Immature natural killer cell (primary cell): ENCODE results near the gene INPP4A. TPM values are rescaled to one million over a fixed set of nuclear protein-coding genes. Genes with fewer than 3 reads are reported as not detected.
A peak's percentile ranks its signal among the peaks of the same experiment; 100 is the strongest.

Experiments used
- DNase-seq, 3 donors: peaks; one replicate each; pipeline ENCODE4 v3.0.0; 2022; ENCODE audit warnings: mixed read lengths in 1 of 3
- H3K27ac Mint-ChIP-seq, 6 donors: one replicate each; pipeline ENCODE4 v1.8.0; 2020; ENCODE audit warnings: mixed read lengths in 6 of 6, mild to moderate bottlenecking in 5 of 6, inconsistent platforms in 4 of 6, moderate library complexity in 3 of 6
- H3K27me3 Mint-ChIP-seq, 3 donors: one replicate each; pipeline ENCODE4 v1.8.0; 2020 to 2021; ENCODE audit warnings: low read depth in 3 of 3, mild to moderate bottlenecking in 3 of 3, mixed read lengths in 3 of 3, moderate library complexity in 3 of 3, inconsistent platforms in 1 of 3
- H3K36me3 Mint-ChIP-seq, 3 donors: one replicate each; pipeline ENCODE4 v1.8.0; 2020; ENCODE audit warnings: mixed read lengths in 3 of 3, inconsistent platforms in 2 of 3, mild to moderate bottlenecking in 2 of 3
- H3K4me1 Mint-ChIP-seq, 2 donors: one replicate each; pipeline ENCODE4 v1.8.0; 2020; ENCODE audit warnings: inconsistent platforms in 2 of 2, mild to moderate bottlenecking in 2 of 2, mixed read lengths in 2 of 2, moderate library complexity in 1 of 2
- H3K4me3 Mint-ChIP-seq, 5 donors: one replicate each; pipeline ENCODE4 v1.8.0; 2020; ENCODE audit warnings: mild to moderate bottlenecking in 5 of 5, mixed read lengths in 5 of 5, inconsistent platforms in 3 of 5, moderate library complexity in 3 of 5
- H3K9me3 Mint-ChIP-seq, 6 donors: one replicate each; pipeline ENCODE4 v1.8.0; 2020; ENCODE audit warnings: mild to moderate bottlenecking in 6 of 6, mixed read lengths in 6 of 6, inconsistent platforms in 4 of 6, moderate library complexity in 3 of 6
- polyA plus RNA-seq, 3 donors: library from polyadenylated mRNA; unstranded; fragments of 300-500 nt; fragmentation: Illumina TruSeq; gene quantifications; one replicate each; pipeline ENCODE4 v1.2.3, GENCODE V29; 2021

The INPP4A gene
- polyA plus RNA-seq, 3 donors from 2014 or later: 34.1 to 101 (median 35.0) TPM

- DNase-seq: no peak
- peaks cover 13 to 56% (median 41%) of the 10 kb centered on the region in 3 donors for H3K36me3 Mint-ChIP-seq
- peak overlapping the region in 1 of 6 donors; percentile 30 for H3K27ac Mint-ChIP-seq
- H3K4me1 Mint-ChIP-seq: peaks cover 25 to 55% of the 10 kb centered on the region in 2 donors
- no peak overlapping the region for H3K4me3 Mint-ChIP-seq
- H3K27me3 Mint-ChIP-seq: peaks cover 0 to 1% (median 0%) of the 10 kb centered on the region in 3 donors
- H3K9me3 Mint-ChIP-seq: no peaks in the 10 kb centered on the region
Measured at GRCh38 chr2:98545591-98545990, 100.9 kb downstream of the INPP4A start.

- DNase-seq: no peak
- H3K36me3 Mint-ChIP-seq: peaks cover 13 to 55% (median 42%) of the 10 kb centered on the region in 3 donors
- H3K4me3 Mint-ChIP-seq: no peak overlapping the region
- H3K9me3 Mint-ChIP-seq: no peaks in the 10 kb centered on the region
- H3K27me3 Mint-ChIP-seq: peaks cover 0 to 1% (median under 1%) of the 10 kb centered on the region in 3 donors
- H3K27ac Mint-ChIP-seq: peak overlapping the region in 2 of 6 donors; percentile 39 to 44
- peaks cover 30 to 60% of the 10 kb centered on the region in 2 donors for H3K4me1 Mint-ChIP-seq
Measured at GRCh38 chr2:98546186-98546585, 101.5 kb downstream of the INPP4A start.

GRCh38 chr2:98547092-98547790 is 102.6 kb downstream of the INPP4A start:
- DNase-seq: no peak
- Mint-ChIP-seq H3K27ac (peak overlapping the region; percentile 7 to 80 (median 55)), H3K9me3 (no peaks in the 10 kb centered on the region), H3K4me3 (no peak overlapping the region), H3K27me3 (peaks cover 0 to 5% (median 4%) of the 10 kb centered on the region in 3 donors), H3K4me1 (peaks cover 41 to 70% of the 10 kb centered on the region in 2 donors), H3K36me3 (peaks cover 14 to 62% (median 38%) of the 10 kb centered on the region in 3 donors)

- Mint-ChIP-seq H3K4me3 (no peak overlapping the region), H3K27ac (peak overlapping the region in 3 of 6 donors; percentile 22 to 49 (median 49)), H3K9me3 (no peaks in the 10 kb centered on the region), H3K36me3 (peaks cover 21 to 68% (median 39%) of the 10 kb centered on the region in 3 donors), H3K4me1 (peaks cover 45 to 74% of the 10 kb centered on the region in 2 donors), H3K27me3 (peaks cover 0 to 5% (median 4%) of the 10 kb centered on the region in 3 donors)
- DNase-seq: no peak
Measured at GRCh38 chr2:98548920-98549818, 104.5 kb downstream of the INPP4A start.

- peak overlapping the region; percentile 21 to 87 (median 76) for H3K27ac Mint-ChIP-seq
- peaks cover 23 to 65% (median 38%) of the 10 kb centered on the region in 3 donors for H3K36me3 Mint-ChIP-seq
- no peaks in the 10 kb centered on the region for H3K9me3 Mint-ChIP-seq
- peaks cover 0 to 10% (median 4%) of the 10 kb centered on the region in 3 donors for H3K27me3 Mint-ChIP-seq
- no peak for DNase-seq
- no peak overlapping the region for H3K4me3 Mint-ChIP-seq
- peaks cover 47 to 72% of the 10 kb centered on the region in 2 donors for H3K4me1 Mint-ChIP-seq
Measured at GRCh38 chr2:98550165-98550564, 105.5 kb downstream of the INPP4A start.

- Mint-ChIP-seq H3K4me1 (peaks cover 56 to 79% of the 10 kb centered on the region in 2 donors), H3K27me3 (peaks cover 0 to 19% (median 4%) of the 10 kb centered on the region in 3 donors), H3K36me3 (peaks cover 25 to 62% (median 35%) of the 10 kb centered on the region in 3 donors), H3K4me3 (peak overlapping the region in 3 of 5 donors; percentile 17 to 34 (median 29)), H3K27ac (peak overlapping the region; percentile 68 to 85 (median 79)), H3K9me3 (no peaks in the 10 kb centered on the region)
- DNase-seq: peak; percentile 32 to 38 (median 38)
Measured at GRCh38 chr2:98551316-98551715, 106.7 kb downstream of the INPP4A start.

GRCh38 chr2:98552499-98553179 is 108.0 kb downstream of the INPP4A start:
- DNase-seq: no peak
- Mint-ChIP-seq H3K27me3 (peaks cover 0 to 17% (median 4%) of the 10 kb centered on the region in 3 donors), H3K4me1 (peaks cover 53 to 79% of the 10 kb centered on the region in 2 donors), H3K4me3 (no peak overlapping the region), H3K9me3 (no peaks in the 10 kb centered on the region), H3K27ac (peak overlapping the region; percentile 47 to 80 (median 71)), H3K36me3 (peaks cover 21 to 59% (median 26%) of the 10 kb centered on the region in 3 donors)

GRCh38 chr2:98554116-98554861 is 109.6 kb downstream of the INPP4A start:
- peaks cover 22 to 66% (median 27%) of the 10 kb centered on the region in 3 donors for H3K36me3 Mint-ChIP-seq
- peaks cover 60 to 79% of the 10 kb centered on the region in 2 donors for H3K4me1 Mint-ChIP-seq

GRCh38 chr2:98555696-98556095 is 111.0 kb downstream of the INPP4A start:
- Mint-ChIP-seq H3K27me3 (peaks cover 0 to 17% (median 4%) of the 10 kb centered on the region in 3 donors), H3K36me3 (peaks cover 24 to 68% (median 26%) of the 10 kb centered on the region in 3 donors), H3K4me1 (peaks cover 67 to 81% of the 10 kb centered on the region in 2 donors), H3K27ac (peak overlapping the region in 5 of 6 donors; percentile 45 to 70 (median 61)), H3K4me3 (no peak overlapping the region), H3K9me3 (no peaks in the 10 kb centered on the region)
- no peak for DNase-seq

More at GRCh38 chr2:98554116-98554861, 109.6 kb downstream of the INPP4A start:
- Mint-ChIP-seq H3K27me3 (peaks cover 0 to 17% (median 4%) of the 10 kb centered on the region in 3 donors), H3K9me3 (no peaks in the 10 kb centered on the region), H3K27ac (peak overlapping the region in 3 of 6 donors; percentile 17 to 55 (median 25)), H3K4me3 (no peak overlapping the region)
- no peak for DNase-seq

- peak overlapping the region; percentile 32 to 70 (median 57) for H3K27ac Mint-ChIP-seq
- H3K4me3 Mint-ChIP-seq: no peak overlapping the region
- peaks cover 63 to 81% of the 10 kb centered on the region in 2 donors for H3K4me1 Mint-ChIP-seq
- H3K9me3 Mint-ChIP-seq: no peaks in the 10 kb centered on the region
- H3K27me3 Mint-ChIP-seq: peaks cover 0 to 14% (median under 1%) of the 10 kb centered on the region in 3 donors
- H3K36me3 Mint-ChIP-seq: peaks cover 25 to 69% (median 33%) of the 10 kb centered on the region in 3 donors
- DNase-seq: no peak
Measured at GRCh38 chr2:98556344-98557033, 111.8 kb downstream of the INPP4A start.

- Mint-ChIP-seq H3K4me1 (peaks cover 52 to 72% of the 10 kb centered on the region in 2 donors), H3K4me3 (peak overlapping the region; percentile 52 to 69 (median 67)), H3K9me3 (no peaks in the 10 kb centered on the region), H3K27ac (peak overlapping the region; percentile 59 to 88 (median 81)), H3K27me3 (peaks cover 0 to 14% (median 0%) of the 10 kb centered on the region in 3 donors), H3K36me3 (peaks cover 15 to 56% (median 22%) of the 10 kb centered on the region in 3 donors)
- no peak for DNase-seq
Measured at GRCh38 chr2:98558852-98559530, 114.3 kb downstream of the INPP4A start.
